CD4-positive, CD25-positive, alpha-beta regulatory T cell (primary cell): ENCODE data around the gene SH3GL1. TPM values are rescaled to one million over a fixed set of nuclear protein-coding genes. Genes with fewer than 3 reads are reported as not detected.
A peak's percentile ranks its signal among the peaks of the same experiment; 100 is the strongest.

Experiments
- ATAC-seq, 2 donors: fragments of 150-1000 bp; cut with Tn5 transposase; one replicate each; pipeline ENCODE4 v1.10.0; 2021; ENCODE audit warnings: low read depth in 2 of 2, moderate number of reproducible peaks in 2 of 2, moderate library complexity in 1 of 2
- DNase-seq, 3 donors: peaks; one replicate each; pipeline versions ENCODE4 v3.0.0 to v3.0.0-alpha.2; 2012 to 2022; ENCODE audit warnings: mixed read lengths in 1 of 3
- H3K27ac ChIP-seq: one replicate; pipeline ENCODE4 v1.7.0; 2013; ENCODE audit warnings: mild to moderate bottlenecking, low read length; ENCODE audit not compliant: insufficient read depth, poor library complexity, severe bottlenecking
- H3K27me3 ChIP-seq: one replicate; pipeline ENCODE4 v1.7.0; 2013; ENCODE audit warnings: low read length; ENCODE audit not compliant: control insufficient read depth, insufficient read depth
- H3K36me3 ChIP-seq: one replicate; pipeline ENCODE4 v1.7.0; 2013; ENCODE audit warnings: mild to moderate bottlenecking, low read length, moderate library complexity; ENCODE audit not compliant: control insufficient read depth, insufficient read depth
- H3K4me1 ChIP-seq: 2 replicates; pipeline ENCODE4 v1.7.0; 2013; ENCODE audit warnings: mild to moderate bottlenecking, low read length; ENCODE audit not compliant: insufficient read depth, control insufficient read depth, poor library complexity, severe bottlenecking
- H3K4me3 ChIP-seq: one replicate; pipeline ENCODE4 v1.7.0; 2013; ENCODE audit warnings: low read depth, mild to moderate bottlenecking, low read length, moderate library complexity
- H3K9me3 ChIP-seq, 2 experiments: 1 replicate in 1 of 2; 2 replicates in 1 of 2; pipeline ENCODE4 v1.7.0; 2013; ENCODE audit warnings: low read length in 2 of 2, mild to moderate bottlenecking in 1 of 2, moderate library complexity in 1 of 2; ENCODE audit not compliant: control insufficient read depth in 2 of 2
- H3K27ac Mint-ChIP-seq, 3 donors: one replicate each; pipeline ENCODE4 v1.8.0; 2020 to 2022; ENCODE audit warnings: mild to moderate bottlenecking in 3 of 3, mixed read lengths in 3 of 3, moderate library complexity in 2 of 3
- H3K27me3 Mint-ChIP-seq: one replicate; pipeline ENCODE4 v1.8.0; 2022; ENCODE audit warnings: mild to moderate bottlenecking, mixed read lengths
- H3K36me3 Mint-ChIP-seq: one replicate; pipeline ENCODE4 v1.8.0; 2020; ENCODE audit warnings: mixed read lengths
- H3K4me1 Mint-ChIP-seq, 4 donors: one replicate each; pipeline ENCODE4 v1.8.0; 2020 to 2022; ENCODE audit warnings: mixed read lengths in 4 of 4, mild to moderate bottlenecking in 1 of 4
- H3K4me3 Mint-ChIP-seq, 4 donors: one replicate each; pipeline ENCODE4 v1.8.0; 2020 to 2022; ENCODE audit warnings: mild to moderate bottlenecking in 4 of 4, mixed read lengths in 4 of 4, moderate library complexity in 3 of 4
- H3K9me3 Mint-ChIP-seq, 7 donors: one replicate each; pipeline ENCODE4 v1.8.0; 2020 to 2022; ENCODE audit warnings: mixed read lengths in 7 of 7, mild to moderate bottlenecking in 3 of 7, moderate library complexity in 2 of 7
- polyA plus RNA-seq, 4 donors: library from polyadenylated mRNA; unstranded; fragments of 300-500 nt; fragmentation: Illumina TruSeq; gene quantifications; one replicate each; pipeline ENCODE4 v1.2.3, GENCODE V29; 2021
- total RNA-seq: library from RNA; stranded (reverse); gene quantifications from one replicate; pipeline ENCODE4 v1.2.3, GENCODE V29; 2022

SH3GL1 gene
- total and polyA plus RNA-seq, 5 donors from 2014 or later: 13.4 to 54.0 (median 18.1) TPM

GRCh38 chr19:4437103-4437502 is 36.8 kb upstream of the SH3GL1 start:
- H3K27ac Mint-ChIP-seq: no peak overlapping the region
- H3K9me3 ChIP-seq: no peaks in the 10 kb centered on the region
- ATAC-seq: no peak

GRCh38 chr19:4436231-4436630 is 35.9 kb upstream of the SH3GL1 start:
- Histone ChIP-seq H3K27me3 (no peaks in the 10 kb centered on the region), H3K9me3 (no peaks in the 10 kb centered on the region), H3K4me3 (no peak overlapping the region), H3K36me3 (peaks cover 5% of the 10 kb centered on the region), H3K27ac (no peak overlapping the region), H3K4me1 (no peaks in the 10 kb centered on the region)
- Mint-ChIP-seq H3K27ac (no peak overlapping the region), H3K36me3 (peaks cover 14% of the 10 kb centered on the region), H3K4me1 (no peaks in the 10 kb centered on the region), H3K9me3 (no peaks in the 10 kb centered on the region), H3K27me3 (no peaks in the 10 kb centered on the region), H3K4me3 (no peak overlapping the region)
- ATAC-seq (no peak), DNase-seq (no peak)

More at GRCh38 chr19:4437103-4437502, 36.8 kb upstream of the SH3GL1 start:
- Histone ChIP-seq H3K27me3 (no peaks in the 10 kb centered on the region), H3K4me3 (no peak overlapping the region), H3K36me3 (peaks cover 5% of the 10 kb centered on the region), H3K4me1 (no peaks in the 10 kb centered on the region), H3K27ac (no peak overlapping the region)
- Mint-ChIP-seq H3K4me3 (no peak overlapping the region), H3K27me3 (no peaks in the 10 kb centered on the region), H3K36me3 (peaks cover 11% of the 10 kb centered on the region), H3K9me3 (no peaks in the 10 kb centered on the region), H3K4me1 (peaks cover 0 to 1% (median 0%) of the 10 kb centered on the region in 4 donors)
- DNase-seq: no peak

- ATAC-seq: no peak
- H3K27ac Mint-ChIP-seq: peak overlapping the region in 1 of 3 donors; percentile 33
Observed at GRCh38 chr19:4434391-4434790, 34.0 kb upstream of the SH3GL1 start.

GRCh38 chr19:4432918-4433506 is 32.7 kb upstream of the SH3GL1 start:
- Histone ChIP-seq H3K4me3 (no peak overlapping the region), H3K36me3 (peaks cover 16% of the 10 kb centered on the region), H3K27me3 (no peaks in the 10 kb centered on the region), H3K27ac (no peak overlapping the region), H3K9me3 (no peaks in the 10 kb centered on the region), H3K4me1 (no peaks in the 10 kb centered on the region)
- no peaks in the 10 kb centered on the region for H3K4me1 Mint-ChIP-seq
- H3K27me3 Mint-ChIP-seq: no peaks in the 10 kb centered on the region
- peaks cover 28% of the 10 kb centered on the region for H3K36me3 Mint-ChIP-seq
- H3K4me3 Mint-ChIP-seq: no peak overlapping the region
- DNase-seq: no peak
- H3K9me3 Mint-ChIP-seq: no peaks in the 10 kb centered on the region
- no peak for ATAC-seq
- no peak overlapping the region for H3K27ac Mint-ChIP-seq

More at GRCh38 chr19:4434391-4434790, 34.0 kb upstream of the SH3GL1 start:
- Mint-ChIP-seq H3K4me3 (no peak overlapping the region), H3K27me3 (no peaks in the 10 kb centered on the region), H3K4me1 (no peaks in the 10 kb centered on the region), H3K36me3 (peaks cover 27% of the 10 kb centered on the region), H3K9me3 (no peaks in the 10 kb centered on the region)
- H3K9me3 ChIP-seq: no peaks in the 10 kb centered on the region
- DNase-seq: no peak
- H3K27ac ChIP-seq: no peak overlapping the region
- H3K4me1 ChIP-seq: no peaks in the 10 kb centered on the region
- no peaks in the 10 kb centered on the region for H3K27me3 ChIP-seq
- peaks cover 16% of the 10 kb centered on the region for H3K36me3 ChIP-seq
- H3K4me3 ChIP-seq: no peak overlapping the region

- Mint-ChIP-seq H3K36me3 (peaks cover 27% of the 10 kb centered on the region), H3K9me3 (no peaks in the 10 kb centered on the region), H3K27ac (no peak overlapping the region), H3K4me1 (no peaks in the 10 kb centered on the region), H3K27me3 (no peaks in the 10 kb centered on the region), H3K4me3 (no peak overlapping the region)
- Histone ChIP-seq H3K4me1 (no peaks in the 10 kb centered on the region), H3K36me3 (peaks cover 16% of the 10 kb centered on the region), H3K9me3 (no peaks in the 10 kb centered on the region), H3K4me3 (no peak overlapping the region), H3K27ac (no peak overlapping the region), H3K27me3 (no peaks in the 10 kb centered on the region)
- ATAC-seq: peak; percentile 11 to 19
- DNase-seq: no peak
Observed at GRCh38 chr19:4431808-4432674, 31.7 kb upstream of the SH3GL1 start.

GRCh38 chr19:4431296-4431695 is 30.9 kb upstream of the SH3GL1 start:
- H3K4me1 Mint-ChIP-seq: no peaks in the 10 kb centered on the region

GRCh38 chr19:4430760-4431159 is 30.4 kb upstream of the SH3GL1 start:
- Histone ChIP-seq H3K9me3 (no peaks in the 10 kb centered on the region), H3K27me3 (no peaks in the 10 kb centered on the region), H3K27ac (no peak overlapping the region), H3K36me3 (peaks cover 16% of the 10 kb centered on the region), H3K4me3 (no peak overlapping the region), H3K4me1 (no peaks in the 10 kb centered on the region)
- Mint-ChIP-seq H3K4me3 (no peak overlapping the region), H3K27ac (no peak overlapping the region), H3K36me3 (peaks cover 29% of the 10 kb centered on the region), H3K27me3 (no peaks in the 10 kb centered on the region), H3K4me1 (no peaks in the 10 kb centered on the region), H3K9me3 (no peaks in the 10 kb centered on the region)
- peak; percentile 55 to 56 for ATAC-seq
- DNase-seq: no peak

More at GRCh38 chr19:4431296-4431695, 30.9 kb upstream of the SH3GL1 start:
- Mint-ChIP-seq H3K27me3 (no peaks in the 10 kb centered on the region), H3K36me3 (peaks cover 27% of the 10 kb centered on the region), H3K27ac (no peak overlapping the region), H3K4me3 (no peak overlapping the region), H3K9me3 (no peaks in the 10 kb centered on the region)
- H3K4me1 ChIP-seq: no peaks in the 10 kb centered on the region
- H3K36me3 ChIP-seq: peaks cover 16% of the 10 kb centered on the region
- no peaks in the 10 kb centered on the region for H3K27me3 ChIP-seq
- no peak overlapping the region for H3K27ac ChIP-seq
- H3K4me3 ChIP-seq: no peak overlapping the region
- H3K9me3 ChIP-seq: no peaks in the 10 kb centered on the region
- ATAC-seq: no peak
- DNase-seq: no peak
